ENCODE results near the gene SGPL1. TPM values are rescaled to one million over a fixed set of nuclear protein-coding genes. Genes with fewer than 3 reads are reported as not detected.
A peak's percentile ranks its signal among the peaks of the same experiment; 100 is the strongest.

The SGPL1 gene
- total RNA-seq, 1 donor from 2014 or later: 33.1 TPM

DNA sequence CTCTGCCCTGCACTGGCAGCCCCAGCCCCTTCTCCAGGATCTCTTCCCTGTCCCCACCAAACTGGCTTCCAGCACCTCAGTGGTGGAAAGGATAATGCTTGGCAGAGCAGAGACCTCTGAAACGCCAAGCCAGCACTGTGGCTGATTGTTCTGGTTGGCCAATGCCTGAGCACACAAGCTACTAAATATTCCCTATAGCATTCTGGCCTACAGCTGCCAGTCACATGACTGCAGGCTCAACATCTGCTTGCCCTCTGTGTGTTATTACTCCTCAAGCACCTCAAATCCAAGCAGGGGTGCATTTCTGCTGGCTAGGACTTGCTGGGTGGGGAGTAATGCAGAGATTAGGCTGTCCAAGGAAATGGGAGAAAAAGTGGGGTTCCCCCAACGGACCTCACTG, 36.7 kb upstream of the SGPL1 start:
- no peak overlapping the region for H3K4me3 ChIP-seq
- DNase-seq (ENCODE audit: extremely low spot score in 2 of 2): peak in 1 of 2 donors; percentile 43
- no peak overlapping the region for H3K27ac ChIP-seq
- no peaks in the 10 kb centered on the region for H3K4me1 ChIP-seq
- H3K27me3 ChIP-seq: no peaks in the 10 kb centered on the region
- H3K9me3 ChIP-seq: no peaks in the 10 kb centered on the region
- intact Hi-C loops (cut with DNase I): no loop called here
- TF ChIP-seq POLR2A (IDR thresholded peaks at IDR 0.05) (no peak), CTCF (IDR thresholded peaks at IDR 0.05) (no peak), POLR2AphosphoS5 (IDR thresholded peaks at IDR 0.05; ENCODE audit: insufficient read depth in 1 of 2, low read depth in 1 of 2) (no peak)
- no peaks in the 10 kb centered on the region for H3K36me3 ChIP-seq

GRCh38 chr10:70779511-70780369, 36.0 kb upstream of the SGPL1 start:
- no peaks in the 10 kb centered on the region for H3K9me3 ChIP-seq
- TF ChIP-seq POLR2AphosphoS5 (IDR thresholded peaks at IDR 0.05; ENCODE audit: insufficient read depth in 1 of 2, low read depth in 1 of 2) (no peak), CTCF (IDR thresholded peaks at IDR 0.05) (no peak), POLR2A (IDR thresholded peaks at IDR 0.05) (no peak)
- H3K4me3 ChIP-seq: no peak overlapping the region
- peak; percentile 69 to 77 for DNase-seq (ENCODE audit: extremely low spot score in 2 of 2)
- H3K4me1 ChIP-seq: no peaks in the 10 kb centered on the region
- intact Hi-C loops (cut with DNase I): no loop called here
- H3K27ac ChIP-seq: no peak overlapping the region
- H3K36me3 ChIP-seq: no peaks in the 10 kb centered on the region
- no peaks in the 10 kb centered on the region for H3K27me3 ChIP-seq

DNA sequence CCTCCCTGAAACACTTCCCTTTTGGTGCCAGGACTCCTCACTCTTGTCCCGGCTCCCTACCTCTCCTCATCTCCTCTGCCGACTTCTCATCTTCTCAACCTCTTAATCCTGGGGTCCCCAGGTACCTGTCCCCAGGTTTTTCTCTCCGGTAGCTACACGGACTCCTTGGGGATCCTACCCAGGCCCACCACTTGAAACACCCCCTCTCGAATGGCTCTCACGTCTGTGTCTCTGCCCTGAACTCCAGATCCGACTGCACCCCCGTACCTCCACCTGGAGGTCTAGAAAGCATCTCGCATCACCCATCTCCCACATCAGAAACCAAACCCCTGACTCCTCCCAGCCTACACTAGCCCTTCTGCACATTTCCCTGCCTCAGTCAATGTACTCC, 35.4 kb upstream of the SGPL1 start:
- intact Hi-C loops (cut with DNase I): no loop called here

GRCh38 chr10:70780772-70781171, 35.0 kb upstream of the SGPL1 start:
- no peak for TF ChIP-seq POLR2A (IDR thresholded peaks at IDR 0.05)
- no peak for TF ChIP-seq POLR2AphosphoS5 (IDR thresholded peaks at IDR 0.05; ENCODE audit: insufficient read depth in 1 of 2, low read depth in 1 of 2)
- TF ChIP-seq CTCF (IDR thresholded peaks at IDR 0.05): no peak
- intact Hi-C loops (cut with DNase I): no loop called here

More for the DNA sequence above, 35.4 kb upstream of the SGPL1 start:
- Histone ChIP-seq H3K27me3 (no peaks in the 10 kb centered on the region), H3K9me3 (no peaks in the 10 kb centered on the region), H3K36me3 (no peaks in the 10 kb centered on the region), H3K4me1 (no peaks in the 10 kb centered on the region), H3K4me3 (no peak overlapping the region), H3K27ac (no peak overlapping the region)
- DNase-seq (ENCODE audit: extremely low spot score in 2 of 2): peak in 1 of 2 donors; percentile 77
- TF ChIP-seq CTCF (IDR thresholded peaks at IDR 0.05) (no peak), POLR2AphosphoS5 (IDR thresholded peaks at IDR 0.05; ENCODE audit: insufficient read depth in 1 of 2, low read depth in 1 of 2) (no peak), POLR2A (IDR thresholded peaks at IDR 0.05) (no peak)

DNA sequence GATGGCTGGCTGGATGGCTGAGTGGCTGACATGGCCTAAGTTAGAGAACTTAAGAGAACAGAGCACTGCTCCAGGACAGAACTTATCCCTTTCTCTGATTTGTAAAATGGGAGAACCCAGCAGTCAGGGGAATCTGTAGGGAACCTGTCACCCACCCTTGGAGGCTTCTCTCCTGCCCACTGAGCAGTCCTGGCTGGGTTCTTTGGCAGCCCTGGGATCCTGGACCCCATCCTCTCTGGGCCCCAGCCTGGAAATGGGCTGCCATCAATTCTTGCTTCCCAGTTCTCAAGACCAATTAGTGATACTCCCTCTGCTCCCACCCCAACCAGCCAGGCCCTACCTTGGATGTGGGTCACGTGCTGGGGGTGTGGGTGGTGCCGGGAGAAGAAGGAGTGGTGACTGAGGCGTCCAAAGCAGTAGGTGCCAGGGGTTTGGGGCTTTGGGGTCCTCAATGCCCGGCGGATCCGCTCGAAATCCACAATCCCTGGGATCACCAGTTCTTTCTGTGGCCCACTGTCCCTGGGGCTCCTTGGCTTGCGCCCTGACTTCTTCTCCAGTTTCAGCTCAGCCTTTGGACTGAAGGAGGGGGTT, 34.2 kb upstream of the SGPL1 start:
- H3K27ac ChIP-seq: no peak overlapping the region
- H3K4me3 ChIP-seq: no peak overlapping the region
- H3K36me3 ChIP-seq: no peaks in the 10 kb centered on the region
- no peak for TF ChIP-seq POLR2AphosphoS5 (IDR thresholded peaks at IDR 0.05; ENCODE audit: insufficient read depth in 1 of 2, low read depth in 1 of 2)
- no peak for TF ChIP-seq CTCF (IDR thresholded peaks at IDR 0.05)
- TF ChIP-seq POLR2A (IDR thresholded peaks at IDR 0.05): no peak
- peak in 1 of 2 donors; percentile 75 for DNase-seq (ENCODE audit: extremely low spot score in 2 of 2)
- no peaks in the 10 kb centered on the region for H3K27me3 ChIP-seq
- H3K9me3 ChIP-seq: no peaks in the 10 kb centered on the region
- no peaks in the 10 kb centered on the region for H3K4me1 ChIP-seq
- intact Hi-C loops (cut with DNase I): no loop called here

More at GRCh38 chr10:70780772-70781171, 35.0 kb upstream of the SGPL1 start:
- no peak overlapping the region for H3K27ac ChIP-seq
- H3K4me3 ChIP-seq: no peak overlapping the region
- H3K9me3 ChIP-seq: no peaks in the 10 kb centered on the region
- peak in 1 of 2 donors; percentile 87 for DNase-seq (ENCODE audit: extremely low spot score in 2 of 2)
- H3K36me3 ChIP-seq: no peaks in the 10 kb centered on the region
- no peaks in the 10 kb centered on the region for H3K27me3 ChIP-seq
- H3K4me1 ChIP-seq: no peaks in the 10 kb centered on the region

Data from vagina (tissue), 2 donors.